WTC11 (cell line): ENCODE data around the gene MTG1. TPM values are rescaled to one million over a fixed set of nuclear protein-coding genes. Genes with fewer than 3 reads are reported as not detected.

ENCODE experiments used
- ATAC-seq: fragments of 200-7000 bp; cut with Tn5 transposase; 2 replicates; pipeline ENCODE4 v1.10.0; 2021; ENCODE audit warnings: mild to moderate bottlenecking, moderate library complexity
- CTCF ChIA-PET: fragments of 300-600 bp; sonication (Branson Sonifier 250); formaldehyde crosslinking; loops from one replicate; lab custom pipeline; 2021; ENCODE audit warnings: antibody characterized with exemption; lab: Charles Lee
- POLR2A ChIA-PET: fragments of 350-600 bp; sonication (Branson Sonifier 250); formaldehyde crosslinking; loops from one replicate; lab custom pipeline; 2021; ENCODE audit warnings: antibody characterized with exemption; lab: Charles Lee
- DNase-seq: peaks from one replicate; pipeline ENCODE4 v3.0.0; 2021; ENCODE audit warnings: low spot score
- H3K27ac Mint-ChIP-seq: 2 replicates; pipeline ENCODE4 v1.8.0; 2021; ENCODE audit warnings: mixed read lengths
- H3K27me3 Mint-ChIP-seq: 2 replicates; pipeline ENCODE4 v1.8.0; 2021; ENCODE audit warnings: low read depth, mild to moderate bottlenecking, moderate library complexity, mixed read lengths
- H3K36me3 Mint-ChIP-seq: 2 replicates; pipeline ENCODE4 v1.8.0; 2021; ENCODE audit warnings: mixed read lengths
- H3K4me1 Mint-ChIP-seq: 2 replicates; pipeline ENCODE4 v1.8.0; 2022; ENCODE audit warnings: mixed read lengths
- H3K4me3 Mint-ChIP-seq: 2 replicates; pipeline ENCODE4 v1.8.0; 2021; ENCODE audit warnings: mild to moderate bottlenecking, moderate library complexity, mixed read lengths
- H3K9me3 Mint-ChIP-seq: 2 replicates; pipeline ENCODE4 v1.8.0; 2021; ENCODE audit warnings: mixed read lengths
- CREB1 ChIP-seq: sonication (generic); formaldehyde crosslinking; IDR thresholded peaks from 2 replicates; pipeline ENCODE4 v1.8.0; 2023; ENCODE audit warnings: mild to moderate bottlenecking, missing genetic modification reagents
- GTF2I ChIP-seq: fragments of 250-450 bp; sonication (Bioruptor Pico); conservative IDR thresholded peaks from 2 replicates; pipeline ENCODE4 v1.4.0; 2021; ENCODE audit warnings: mild to moderate bottlenecking
- JAZF1 ChIP-seq: fragments of 250-450 bp; sonication (Bioruptor Pico); IDR thresholded peaks from 2 replicates; pipeline ENCODE4 v1.9.0; 2021; ENCODE audit warnings: moderate library complexity, mild to moderate bottlenecking, inconsistent platforms
- NFATC4 ChIP-seq: fragments of 250-450 bp; sonication (Bioruptor Pico); IDR thresholded peaks from 2 replicates; pipeline ENCODE4 v1.9.0; 2021; ENCODE audit warnings: mild to moderate bottlenecking
- SMAD3 ChIP-seq: sonication (generic); formaldehyde crosslinking; IDR thresholded peaks from 2 replicates; pipeline ENCODE4 v1.8.0; 2022; ENCODE audit warnings: missing genetic modification reagents, mild to moderate bottlenecking, borderline replicate concordance
- SP1 ChIP-seq: sonication (generic); formaldehyde crosslinking; conservative IDR thresholded peaks from 2 replicates; pipeline ENCODE4 v1.8.1; 2022; ENCODE audit warnings: missing genetic modification reagents
- TP53 ChIP-seq: sonication (generic); formaldehyde crosslinking; IDR thresholded peaks from 2 replicates; pipeline ENCODE4 v1.8.1; 2023; ENCODE audit warnings: mild to moderate bottlenecking, missing genetic modification reagents
- ZBTB21 ChIP-seq: sonication (generic); formaldehyde crosslinking; IDR thresholded peaks from 2 replicates; pipeline ENCODE4 v1.8.1; 2023; ENCODE audit warnings: mild to moderate bottlenecking, missing genetic modification reagents, borderline replicate concordance
- ZNF219 ChIP-seq: sonication (generic); formaldehyde crosslinking; IDR thresholded peaks from 2 replicates; pipeline ENCODE4 v1.8.0; 2023; ENCODE audit warnings: missing genetic modification reagents, mild to moderate bottlenecking, borderline replicate concordance
- total RNA-seq: library from RNA; stranded (reverse); gene quantifications from 3 replicates; pipeline ENCODE4 v1.2.3, GENCODE V29; 2021
- TF ChIP-seq, protein P1 (sequence below): fragments of 250-450 bp; sonication (Bioruptor Pico); IDR thresholded peaks from 2 replicates; pipeline ENCODE4 v2.1.2; 2022; ENCODE audit warnings: mild to moderate bottlenecking, moderate library complexity
- TF ChIP-seq, protein P2 (sequence below): fragments of 250-450 bp; sonication (Bioruptor Pico); IDR thresholded peaks from 2 replicates; pipeline ENCODE4 v1.9.0; 2021; ENCODE audit warnings: mild to moderate bottlenecking, borderline replicate concordance
- TF ChIP-seq, protein P3 (sequence below): sonication (generic); formaldehyde crosslinking; conservative IDR thresholded peaks from 2 replicates; pipeline ENCODE4 v1.8.1; 2023; ENCODE audit warnings: mild to moderate bottlenecking, low read depth, missing genetic modification reagents, moderate library complexity
- TF ChIP-seq, protein P4 (sequence below): fragments of 250-450 bp; sonication (Bioruptor Pico); IDR thresholded peaks from 2 replicates; pipeline ENCODE4 v1.9.0; 2021; ENCODE audit warnings: mild to moderate bottlenecking
- TF ChIP-seq, protein P5 (sequence below): sonication (generic); formaldehyde crosslinking; IDR thresholded peaks from 2 replicates; pipeline ENCODE4 v1.8.0; 2022; ENCODE audit warnings: mild to moderate bottlenecking, missing genetic modification reagents
- TF ChIP-seq, protein P6 (sequence below): sonication (generic); formaldehyde crosslinking; IDR thresholded peaks from 2 replicates; pipeline ENCODE4 v1.8.1; 2022; ENCODE audit warnings: low read depth, mild to moderate bottlenecking, moderate library complexity, missing genetic modification reagents, borderline replicate concordance

MTG1 gene
- total RNA-seq, 1 experiment from 2014 or later = 63.0 TPM

DNA sequence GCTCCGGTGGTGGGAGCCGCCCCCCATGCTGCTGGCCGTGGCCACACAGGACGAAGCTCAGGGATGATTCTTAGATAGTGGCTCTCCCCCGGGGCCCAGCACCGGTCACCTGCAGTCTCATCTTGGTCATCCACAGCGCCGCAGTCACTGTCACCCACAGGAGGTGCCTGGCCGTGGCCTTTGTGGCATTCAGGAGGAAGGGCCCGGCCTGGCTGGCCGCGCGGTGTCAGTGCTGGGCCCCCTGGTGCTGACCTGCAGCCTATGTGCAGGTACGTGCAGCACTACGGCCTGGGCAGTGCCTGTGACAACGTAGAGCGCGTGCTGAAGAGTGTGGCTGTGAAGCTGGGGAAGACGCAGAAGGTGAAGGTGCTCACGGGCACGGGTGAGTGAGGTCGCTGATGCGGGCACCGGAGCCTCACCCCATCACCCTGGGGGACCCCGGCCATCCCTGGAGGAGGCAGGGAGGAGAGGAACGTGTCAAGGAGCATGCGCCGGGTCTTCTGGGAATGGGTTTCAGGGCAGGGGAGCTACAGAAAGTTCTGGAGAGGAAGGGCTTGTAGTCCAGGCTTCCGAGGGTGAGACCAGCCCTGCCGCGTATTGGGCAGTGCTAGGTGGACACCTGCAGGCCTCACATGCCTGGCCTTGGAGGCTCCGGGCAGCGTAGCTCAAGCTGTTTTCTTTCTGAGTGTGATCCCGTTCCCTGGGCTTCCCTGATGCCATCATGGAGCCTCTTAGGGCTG lies 25.4 kb downstream of the MTG1 start (continued):
- TF ChIP-seq, protein P1, sequence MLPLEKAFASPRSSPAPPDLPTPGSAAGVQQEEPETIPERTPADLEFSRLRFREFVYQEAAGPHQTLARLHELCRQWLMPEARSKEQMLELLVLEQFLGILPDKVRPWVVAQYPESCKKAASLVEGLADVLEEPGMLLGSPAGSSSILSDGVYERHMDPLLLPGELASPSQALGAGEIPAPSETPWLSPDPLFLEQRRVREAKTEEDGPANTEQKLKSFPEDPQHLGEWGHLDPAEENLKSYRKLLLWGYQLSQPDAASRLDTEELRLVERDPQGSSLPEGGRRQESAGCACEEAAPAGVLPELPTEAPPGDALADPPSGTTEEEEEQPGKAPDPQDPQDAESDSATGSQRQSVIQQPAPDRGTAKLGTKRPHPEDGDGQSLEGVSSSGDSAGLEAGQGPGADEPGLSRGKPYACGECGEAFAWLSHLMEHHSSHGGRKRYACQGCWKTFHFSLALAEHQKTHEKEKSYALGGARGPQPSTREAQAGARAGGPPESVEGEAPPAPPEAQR (CRISPR knock-in tag) = no peak
- TF ChIP-seq NFATC4 (no peak), CREB1 (no peak), SP1 (CRISPR knock-in tag) (no peak)
- TF ChIP-seq, protein P2, sequence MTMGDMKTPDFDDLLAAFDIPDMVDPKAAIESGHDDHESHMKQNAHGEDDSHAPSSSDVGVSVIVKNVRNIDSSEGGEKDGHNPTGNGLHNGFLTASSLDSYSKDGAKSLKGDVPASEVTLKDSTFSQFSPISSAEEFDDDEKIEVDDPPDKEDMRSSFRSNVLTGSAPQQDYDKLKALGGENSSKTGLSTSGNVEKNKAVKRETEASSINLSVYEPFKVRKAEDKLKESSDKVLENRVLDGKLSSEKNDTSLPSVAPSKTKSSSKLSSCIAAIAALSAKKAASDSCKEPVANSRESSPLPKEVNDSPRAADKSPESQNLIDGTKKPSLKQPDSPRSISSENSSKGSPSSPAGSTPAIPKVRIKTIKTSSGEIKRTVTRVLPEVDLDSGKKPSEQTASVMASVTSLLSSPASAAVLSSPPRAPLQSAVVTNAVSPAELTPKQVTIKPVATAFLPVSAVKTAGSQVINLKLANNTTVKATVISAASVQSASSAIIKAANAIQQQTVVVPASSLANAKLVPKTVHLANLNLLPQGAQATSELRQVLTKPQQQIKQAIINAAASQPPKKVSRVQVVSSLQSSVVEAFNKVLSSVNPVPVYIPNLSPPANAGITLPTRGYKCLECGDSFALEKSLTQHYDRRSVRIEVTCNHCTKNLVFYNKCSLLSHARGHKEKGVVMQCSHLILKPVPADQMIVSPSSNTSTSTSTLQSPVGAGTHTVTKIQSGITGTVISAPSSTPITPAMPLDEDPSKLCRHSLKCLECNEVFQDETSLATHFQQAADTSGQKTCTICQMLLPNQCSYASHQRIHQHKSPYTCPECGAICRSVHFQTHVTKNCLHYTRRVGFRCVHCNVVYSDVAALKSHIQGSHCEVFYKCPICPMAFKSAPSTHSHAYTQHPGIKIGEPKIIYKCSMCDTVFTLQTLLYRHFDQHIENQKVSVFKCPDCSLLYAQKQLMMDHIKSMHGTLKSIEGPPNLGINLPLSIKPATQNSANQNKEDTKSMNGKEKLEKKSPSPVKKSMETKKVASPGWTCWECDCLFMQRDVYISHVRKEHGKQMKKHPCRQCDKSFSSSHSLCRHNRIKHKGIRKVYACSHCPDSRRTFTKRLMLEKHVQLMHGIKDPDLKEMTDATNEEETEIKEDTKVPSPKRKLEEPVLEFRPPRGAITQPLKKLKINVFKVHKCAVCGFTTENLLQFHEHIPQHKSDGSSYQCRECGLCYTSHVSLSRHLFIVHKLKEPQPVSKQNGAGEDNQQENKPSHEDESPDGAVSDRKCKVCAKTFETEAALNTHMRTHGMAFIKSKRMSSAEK (CRISPR knock-in tag) = no peak
- TF ChIP-seq, protein P3, sequence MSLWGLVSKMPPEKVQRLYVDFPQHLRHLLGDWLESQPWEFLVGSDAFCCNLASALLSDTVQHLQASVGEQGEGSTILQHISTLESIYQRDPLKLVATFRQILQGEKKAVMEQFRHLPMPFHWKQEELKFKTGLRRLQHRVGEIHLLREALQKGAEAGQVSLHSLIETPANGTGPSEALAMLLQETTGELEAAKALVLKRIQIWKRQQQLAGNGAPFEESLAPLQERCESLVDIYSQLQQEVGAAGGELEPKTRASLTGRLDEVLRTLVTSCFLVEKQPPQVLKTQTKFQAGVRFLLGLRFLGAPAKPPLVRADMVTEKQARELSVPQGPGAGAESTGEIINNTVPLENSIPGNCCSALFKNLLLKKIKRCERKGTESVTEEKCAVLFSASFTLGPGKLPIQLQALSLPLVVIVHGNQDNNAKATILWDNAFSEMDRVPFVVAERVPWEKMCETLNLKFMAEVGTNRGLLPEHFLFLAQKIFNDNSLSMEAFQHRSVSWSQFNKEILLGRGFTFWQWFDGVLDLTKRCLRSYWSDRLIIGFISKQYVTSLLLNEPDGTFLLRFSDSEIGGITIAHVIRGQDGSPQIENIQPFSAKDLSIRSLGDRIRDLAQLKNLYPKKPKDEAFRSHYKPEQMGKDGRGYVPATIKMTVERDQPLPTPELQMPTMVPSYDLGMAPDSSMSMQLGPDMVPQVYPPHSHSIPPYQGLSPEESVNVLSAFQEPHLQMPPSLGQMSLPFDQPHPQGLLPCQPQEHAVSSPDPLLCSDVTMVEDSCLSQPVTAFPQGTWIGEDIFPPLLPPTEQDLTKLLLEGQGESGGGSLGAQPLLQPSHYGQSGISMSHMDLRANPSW = no peak
- TF ChIP-seq, protein P4, sequence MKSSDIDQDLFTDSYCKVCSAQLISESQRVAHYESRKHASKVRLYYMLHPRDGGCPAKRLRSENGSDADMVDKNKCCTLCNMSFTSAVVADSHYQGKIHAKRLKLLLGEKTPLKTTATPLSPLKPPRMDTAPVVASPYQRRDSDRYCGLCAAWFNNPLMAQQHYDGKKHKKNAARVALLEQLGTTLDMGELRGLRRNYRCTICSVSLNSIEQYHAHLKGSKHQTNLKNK (CRISPR knock-in tag) = no peak
- TF ChIP-seq, all 79 proteins: peak for 0

DNA sequence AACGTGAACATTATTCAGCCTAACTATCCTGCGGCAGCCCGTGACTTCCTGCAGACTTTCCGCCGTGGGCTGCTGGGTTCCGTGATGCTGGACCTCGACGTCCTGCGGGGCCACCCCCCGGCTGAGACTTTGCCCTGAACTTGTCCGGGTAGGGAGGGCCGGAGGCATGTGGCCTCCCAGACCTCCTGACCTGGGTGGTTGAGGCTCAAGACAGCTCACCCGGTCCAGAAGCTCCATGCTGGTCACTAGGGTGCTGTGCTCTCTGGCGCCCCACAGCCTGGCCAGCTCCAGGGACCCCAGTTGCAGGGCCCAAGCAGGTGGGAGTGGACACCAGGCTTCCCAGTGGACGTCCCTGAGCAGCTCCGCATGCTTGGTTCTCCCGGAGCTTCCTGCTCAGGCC lies 26.1 kb downstream of the MTG1 start:
- Mint-ChIP-seq H3K9me3 (peaks cover 10% of the 10 kb centered on the region), H3K36me3 (peaks cover 14% of the 10 kb centered on the region), H3K4me1 (no peaks in the 10 kb centered on the region), H3K27me3 (peaks cover 12% of the 10 kb centered on the region), H3K27ac (no peak overlapping the region), H3K4me3 (no peak overlapping the region)
- ATAC-seq (no peak), DNase-seq (no peak)
- ChIA-PET CTCF (interaction anchor here (1.2 kb wide), 1 partner anchor 68 kb away, joined by 3 read pairs; no protein-coding TSS in a partner anchor), POLR2A (no interaction called here)
- TF ChIP-seq TP53 (CRISPR knock-in tag) (no peak), SMAD3 (CRISPR knock-in tag) (no peak), GTF2I (CRISPR knock-in tag) (no peak), JAZF1 (CRISPR knock-in tag) (no peak), ZNF219 (CRISPR knock-in tag) (no peak), ZBTB21 (CRISPR knock-in tag) (no peak)
- TF ChIP-seq, protein P5, sequence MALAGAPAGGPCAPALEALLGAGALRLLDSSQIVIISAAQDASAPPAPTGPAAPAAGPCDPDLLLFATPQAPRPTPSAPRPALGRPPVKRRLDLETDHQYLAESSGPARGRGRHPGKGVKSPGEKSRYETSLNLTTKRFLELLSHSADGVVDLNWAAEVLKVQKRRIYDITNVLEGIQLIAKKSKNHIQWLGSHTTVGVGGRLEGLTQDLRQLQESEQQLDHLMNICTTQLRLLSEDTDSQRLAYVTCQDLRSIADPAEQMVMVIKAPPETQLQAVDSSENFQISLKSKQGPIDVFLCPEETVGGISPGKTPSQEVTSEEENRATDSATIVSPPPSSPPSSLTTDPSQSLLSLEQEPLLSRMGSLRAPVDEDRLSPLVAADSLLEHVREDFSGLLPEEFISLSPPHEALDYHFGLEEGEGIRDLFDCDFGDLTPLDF = no peak
- TF ChIP-seq, protein P6, sequence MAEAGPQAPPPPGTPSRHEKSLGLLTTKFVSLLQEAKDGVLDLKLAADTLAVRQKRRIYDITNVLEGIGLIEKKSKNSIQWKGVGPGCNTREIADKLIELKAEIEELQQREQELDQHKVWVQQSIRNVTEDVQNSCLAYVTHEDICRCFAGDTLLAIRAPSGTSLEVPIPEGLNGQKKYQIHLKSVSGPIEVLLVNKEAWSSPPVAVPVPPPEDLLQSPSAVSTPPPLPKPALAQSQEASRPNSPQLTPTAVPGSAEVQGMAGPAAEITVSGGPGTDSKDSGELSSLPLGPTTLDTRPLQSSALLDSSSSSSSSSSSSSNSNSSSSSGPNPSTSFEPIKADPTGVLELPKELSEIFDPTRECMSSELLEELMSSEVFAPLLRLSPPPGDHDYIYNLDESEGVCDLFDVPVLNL (CRISPR knock-in tag) = no peak
